Measurements from ENCODE around the gene MTG1. TPM values are rescaled to one million over a fixed set of nuclear protein-coding genes. Genes with fewer than 3 reads are reported as not detected.
A peak's percentile ranks its signal among the peaks of the same experiment; 100 is the strongest.

The MTG1 gene
- total and polyA plus RNA-seq, 3 donors from 2014 or later: 72.9 to 84.8 (median 76.1) TPM

GRCh38 chr10:133445268-133445732, 51.3 kb downstream of the MTG1 start:
- Histone ChIP-seq H3K27ac (no peak overlapping the region), H3K27me3 (no peaks in the 10 kb centered on the region), H3K4me3 (no peak overlapping the region), H3K36me3 (ENCODE audit: low read depth, missing control alignments) (no peaks in the 10 kb centered on the region), H3K4me1 (no peaks in the 10 kb centered on the region), H3K9me3 (no peaks in the 10 kb centered on the region)
- intact Hi-C loops (cut with DNase I; ENCODE audit: low total_unique reads): no loop called here
- TF ChIP-seq CTCF (IDR thresholded peaks at IDR 0.05): no peak
- TF ChIP-seq POLR2A (IDR thresholded peaks at IDR 0.05): no peak
- WGBS, 2 donors: 73 to 87% methylated on average over 21 to 22 of the region's 22 CpGs
- DNase-seq: no peak

- TF ChIP-seq POLR2A (IDR thresholded peaks at IDR 0.05) (no peak), CTCF (IDR thresholded peaks at IDR 0.05) (no peak)
- Histone ChIP-seq H3K27ac (no peak overlapping the region), H3K27me3 (no peaks in the 10 kb centered on the region), H3K4me1 (no peaks in the 10 kb centered on the region), H3K9me3 (no peaks in the 10 kb centered on the region), H3K36me3 (ENCODE audit: low read depth, missing control alignments) (no peaks in the 10 kb centered on the region), H3K4me3 (peak overlapping the region in 1 of 2 donors; percentile 31)
- intact Hi-C loops (cut with DNase I; ENCODE audit: low total_unique reads): no loop called here
- DNase-seq: no peak
- WGBS, 2 donors: 51 to 57% methylated on average over 22 to 65 of the region's 80 CpGs
These were observed 52.1 kb downstream of the MTG1 start for GRCh38 chr10:133445751-133446708.

- no peaks in the 10 kb centered on the region for H3K4me1 ChIP-seq
- no peaks in the 10 kb centered on the region for H3K27me3 ChIP-seq
- intact Hi-C loops (cut with DNase I; ENCODE audit: low total_unique reads): no loop called here
- DNase-seq: no peak
- H3K9me3 ChIP-seq: no peaks in the 10 kb centered on the region
- TF ChIP-seq CTCF (IDR thresholded peaks at IDR 0.05): no peak
- TF ChIP-seq POLR2A (IDR thresholded peaks at IDR 0.05): no peak
- 47 to 68% methylated on average over 11 of the region's 11 CpGs for WGBS, 2 donors
- H3K4me3 ChIP-seq: no peak overlapping the region
- H3K27ac ChIP-seq: no peak overlapping the region
- H3K36me3 ChIP-seq (ENCODE audit: low read depth, missing control alignments): no peaks in the 10 kb centered on the region
These were observed 53.0 kb downstream of the MTG1 start for GRCh38 chr10:133446979-133447378.

- Histone ChIP-seq H3K27me3 (no peaks in the 10 kb centered on the region), H3K36me3 (ENCODE audit: low read depth, missing control alignments) (no peaks in the 10 kb centered on the region), H3K9me3 (no peaks in the 10 kb centered on the region), H3K4me1 (no peaks in the 10 kb centered on the region), H3K27ac (no peak overlapping the region), H3K4me3 (no peak overlapping the region)
- TF ChIP-seq CTCF (IDR thresholded peaks at IDR 0.05) (no peak), POLR2A (IDR thresholded peaks at IDR 0.05) (no peak)
- intact Hi-C loops (cut with DNase I; ENCODE audit: low total_unique reads): no loop called here
- no peak for DNase-seq
These were observed 54.2 kb downstream of the MTG1 start for GRCh38 chr10:133448120-133448519.
